ENCODE data around the gene CDH23.

The CDH23 gene

DNA sequence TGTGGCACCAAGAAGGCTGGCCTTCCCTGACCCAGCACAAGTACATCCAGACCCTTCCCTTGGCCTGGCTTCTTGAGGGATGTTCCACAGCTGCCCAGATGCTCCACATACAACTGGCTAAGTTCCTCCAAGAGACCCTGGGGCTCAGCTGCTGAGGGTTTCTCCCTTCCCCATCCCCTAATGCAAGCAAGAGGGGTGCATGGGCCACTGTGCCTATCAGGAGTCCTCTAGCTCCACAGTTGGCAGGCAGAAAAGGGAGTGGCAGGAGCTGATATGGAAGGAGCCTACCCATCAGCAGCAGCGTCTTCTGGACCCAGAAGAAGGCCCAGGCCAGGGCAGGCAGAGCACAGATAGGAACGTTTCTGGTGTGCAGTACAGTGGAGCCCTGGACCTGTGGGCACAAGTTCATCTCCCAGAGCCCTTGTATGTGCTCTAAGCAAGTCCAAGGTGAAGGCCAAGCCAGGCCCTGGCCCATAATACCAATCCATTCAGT is 350.4 kb downstream of the CDH23 start:
- TF ChIP-seq CTCF (IDR thresholded peaks at IDR 0.05; ENCODE audit: borderline replicate concordance, insufficient read depth, low read depth, low read length): no peak
- no peak overlapping the region for H3K4me3 ChIP-seq (ENCODE audit: low read depth, low read length)

GRCh38 chr10:71747551-71748523 is 351.1 kb downstream of the CDH23 start:
- no peak for TF ChIP-seq CTCF (IDR thresholded peaks at IDR 0.05; ENCODE audit: borderline replicate concordance, insufficient read depth, low read depth, low read length)
- no peak overlapping the region for H3K4me3 ChIP-seq (ENCODE audit: low read depth, low read length)

DNA sequence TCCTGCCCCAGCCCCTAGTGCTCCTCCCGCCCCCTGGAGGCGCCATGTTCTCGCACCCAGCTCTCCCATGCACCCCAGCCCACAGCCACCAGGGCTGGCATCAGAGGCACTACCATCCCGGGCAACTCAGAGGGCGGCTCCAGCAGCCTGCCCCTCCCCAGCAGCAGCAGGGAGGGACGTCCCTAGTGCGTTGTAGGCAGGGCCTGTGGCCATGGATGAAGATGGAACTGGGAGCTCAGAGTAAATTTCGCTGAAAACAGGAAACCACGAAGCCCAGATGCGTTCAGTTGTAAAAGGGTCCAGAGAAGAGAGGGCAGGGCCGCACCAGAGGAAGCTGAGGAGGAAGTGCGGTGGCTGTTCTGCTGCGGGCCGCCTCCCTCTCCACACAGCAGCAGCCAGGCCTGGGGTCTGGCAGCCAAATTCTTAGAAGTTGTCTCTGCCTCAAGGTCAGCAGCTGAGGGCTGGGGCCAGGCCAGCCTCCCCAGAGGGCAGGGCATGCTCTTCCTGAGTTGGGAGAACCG is 352.0 kb downstream of the CDH23 start:
- no peak overlapping the region for H3K4me3 ChIP-seq (ENCODE audit: low read depth, low read length)
- TF ChIP-seq CTCF (IDR thresholded peaks at IDR 0.05; ENCODE audit: borderline replicate concordance, insufficient read depth, low read depth, low read length): peak; percentile 10; the same call in 1 of the 2 replicates

DNA sequence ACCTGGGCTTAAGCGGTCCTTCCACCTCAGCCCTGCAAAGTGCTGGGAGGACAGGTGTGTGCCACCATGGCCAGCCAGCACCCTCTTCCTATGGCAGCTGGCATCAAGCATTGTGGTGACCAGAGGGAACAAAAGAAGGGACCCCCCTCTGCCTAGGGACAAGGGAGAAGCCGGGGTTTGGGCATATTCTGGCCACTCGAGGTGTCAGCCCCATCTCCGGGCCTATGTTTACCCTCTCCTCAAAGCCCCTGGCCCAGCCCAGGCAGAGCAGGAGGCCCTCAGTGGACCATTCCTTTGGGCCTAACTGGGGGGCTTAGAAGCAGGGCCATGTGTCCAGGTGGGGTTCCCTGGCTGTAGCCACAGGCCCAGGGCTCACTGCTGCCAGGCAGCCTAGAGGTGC is 352.7 kb downstream of the CDH23 start:
- TF ChIP-seq CTCF (IDR thresholded peaks at IDR 0.05; ENCODE audit: borderline replicate concordance, insufficient read depth, low read depth, low read length): no peak

GRCh38 chr10:71750124-71750841 is 353.6 kb downstream of the CDH23 start:
- no peak overlapping the region for H3K4me3 ChIP-seq (ENCODE audit: low read depth, low read length)
- TF ChIP-seq CTCF (IDR thresholded peaks at IDR 0.05; ENCODE audit: borderline replicate concordance, insufficient read depth, low read depth, low read length): no peak

More for the DNA sequence above, 352.7 kb downstream of the CDH23 start:
- H3K4me3 ChIP-seq (ENCODE audit: low read depth, low read length): no peak overlapping the region

GRCh38 chr10:71750986-71751385 is 354.3 kb downstream of the CDH23 start:
- H3K4me3 ChIP-seq (ENCODE audit: low read depth, low read length): no peak overlapping the region
- no peak for TF ChIP-seq CTCF (IDR thresholded peaks at IDR 0.05; ENCODE audit: borderline replicate concordance, insufficient read depth, low read depth, low read length)

All from GM12875 (cell line).